Measurements from ENCODE around the gene ZBTB48. TPM values are rescaled to one million over a fixed set of nuclear protein-coding genes. Genes with fewer than 3 reads are reported as not detected.

ZBTB48 gene
- total RNA-seq, 1 donor from 2014 or later: 106 TPM

GRCh38 chr1:6536291-6536690, 43.5 kb upstream of the ZBTB48 start:
- H3K9me3 ChIP-seq: no peaks in the 10 kb centered on the region
- peaks cover 40 to 48% of the 10 kb centered on the region in 2 donors for H3K36me3 ChIP-seq
- intact Hi-C loops (cut with DNase I): no loop called here
- H3K27me3 ChIP-seq: no peaks in the 10 kb centered on the region
- no peak for DNase-seq (ENCODE audit: low spot score in 2 of 2)
- no peak overlapping the region for H3K27ac ChIP-seq
- H3K4me1 ChIP-seq: no peaks in the 10 kb centered on the region
- no peak for TF ChIP-seq CTCF (IDR thresholded peaks at IDR 0.05)
- no peak overlapping the region for H3K4me3 ChIP-seq

- no peak overlapping the region for H3K27ac ChIP-seq
- H3K36me3 ChIP-seq: peaks cover 28 to 39% of the 10 kb centered on the region in 2 donors
- no peak for TF ChIP-seq CTCF (IDR thresholded peaks at IDR 0.05)
- H3K9me3 ChIP-seq: no peaks in the 10 kb centered on the region
- intact Hi-C loops (cut with DNase I): no loop called here
- no peak for DNase-seq (ENCODE audit: low spot score in 2 of 2)
- H3K4me3 ChIP-seq: no peak overlapping the region
- H3K27me3 ChIP-seq: no peaks in the 10 kb centered on the region
- H3K4me1 ChIP-seq: no peaks in the 10 kb centered on the region
Observed at GRCh38 chr1:6538956-6539355, 40.8 kb upstream of the ZBTB48 start.

GRCh38 chr1:6544831-6545230, 35.0 kb upstream of the ZBTB48 start:
- no peak for TF ChIP-seq CTCF (IDR thresholded peaks at IDR 0.05)
- H3K36me3 ChIP-seq: peaks cover 58 to 77% of the 10 kb centered on the region in 2 donors
- no peak overlapping the region for H3K27ac ChIP-seq
- no peaks in the 10 kb centered on the region for H3K27me3 ChIP-seq
- H3K4me3 ChIP-seq: no peak overlapping the region
- H3K4me1 ChIP-seq: no peaks in the 10 kb centered on the region
- H3K9me3 ChIP-seq: no peaks in the 10 kb centered on the region
- intact Hi-C loops (cut with DNase I): no loop called here
- DNase-seq (ENCODE audit: low spot score in 2 of 2): no peak

GRCh38 chr1:6545276-6546112, 34.3 kb upstream of the ZBTB48 start:
- H3K36me3 ChIP-seq: peaks cover 61 to 81% of the 10 kb centered on the region in 2 donors
- DNase-seq (ENCODE audit: low spot score in 2 of 2): no peak
- H3K4me1 ChIP-seq: no peaks in the 10 kb centered on the region
- H3K9me3 ChIP-seq: no peaks in the 10 kb centered on the region
- H3K4me3 ChIP-seq: no peak overlapping the region
- no peak for TF ChIP-seq CTCF (IDR thresholded peaks at IDR 0.05)
- no peaks in the 10 kb centered on the region for H3K27me3 ChIP-seq
- intact Hi-C loops (cut with DNase I): no loop called here
- H3K27ac ChIP-seq: no peak overlapping the region

- Histone ChIP-seq H3K9me3 (no peaks in the 10 kb centered on the region), H3K4me1 (no peaks in the 10 kb centered on the region), H3K36me3 (peaks cover 58 to 75% of the 10 kb centered on the region in 2 donors), H3K4me3 (no peak overlapping the region), H3K27me3 (no peaks in the 10 kb centered on the region), H3K27ac (no peak overlapping the region)
- intact Hi-C loops (cut with DNase I): no loop called here
- no peak for TF ChIP-seq CTCF (IDR thresholded peaks at IDR 0.05)
- DNase-seq (ENCODE audit: low spot score in 2 of 2): no peak
Observed at GRCh38 chr1:6546326-6546725, 33.5 kb upstream of the ZBTB48 start.

Data from ascending aorta (tissue), 2 donors.